ENCODE data around the gene CST9L. TPM values are rescaled to one million over a fixed set of nuclear protein-coding genes. Genes with fewer than 3 reads are reported as not detected.

CST9L gene
- total RNA-seq, 4 donors from 2014 or later: not detected

GRCh38 chr20:23541330-23541729, 27.0 kb downstream of the CST9L start:
- DNase-seq (ENCODE audit: low spot score in 2 of 2): peak in 1 of 2 donors; percentile 60
- WGBS, 2 donors: 36 to 54% methylated on average over 1 of the region's 1 CpG
- no peak overlapping the region for H3K4me3 ChIP-seq (ENCODE audit: low read depth, poor library complexity, severe bottlenecking)
- TF ChIP-seq CTCF (IDR thresholded peaks at IDR 0.05): no peak
- TF ChIP-seq POLR2A (IDR thresholded peaks at IDR 0.05): no peak
- intact Hi-C loops (cut with DNase I; ENCODE audit: low total_unique reads): no loop called here

DNA sequence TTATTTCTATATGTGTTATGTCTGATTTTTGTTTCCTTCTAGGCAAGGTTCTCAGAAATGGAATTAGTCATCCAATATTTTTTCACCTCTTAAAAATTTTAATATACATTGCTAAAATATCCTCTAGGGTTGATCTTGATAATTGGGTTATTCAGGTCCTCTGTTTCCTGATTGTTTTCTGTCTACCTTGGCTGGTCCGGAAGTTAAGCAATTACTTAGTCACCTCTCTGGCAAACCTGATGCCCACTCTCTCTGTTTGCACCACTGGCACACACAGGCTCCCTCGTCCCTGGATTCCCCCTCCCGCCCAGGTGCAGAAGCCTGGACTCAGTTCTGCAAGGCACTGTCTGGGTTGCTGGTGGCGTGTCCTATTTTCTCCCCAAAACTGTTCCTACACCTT, 27.7 kb downstream of the CST9L start:
- TF ChIP-seq CTCF (IDR thresholded peaks at IDR 0.05) (no peak), POLR2A (IDR thresholded peaks at IDR 0.05) (no peak)
- 69 to 73% methylated on average over 4 of the region's 4 CpGs for WGBS, 2 donors
- peak in 1 of 2 donors; percentile 49 for DNase-seq (ENCODE audit: low spot score in 2 of 2)
- intact Hi-C loops (cut with DNase I; ENCODE audit: low total_unique reads): no loop called here
- H3K4me3 ChIP-seq (ENCODE audit: low read depth, poor library complexity, severe bottlenecking): no peak overlapping the region

DNA sequence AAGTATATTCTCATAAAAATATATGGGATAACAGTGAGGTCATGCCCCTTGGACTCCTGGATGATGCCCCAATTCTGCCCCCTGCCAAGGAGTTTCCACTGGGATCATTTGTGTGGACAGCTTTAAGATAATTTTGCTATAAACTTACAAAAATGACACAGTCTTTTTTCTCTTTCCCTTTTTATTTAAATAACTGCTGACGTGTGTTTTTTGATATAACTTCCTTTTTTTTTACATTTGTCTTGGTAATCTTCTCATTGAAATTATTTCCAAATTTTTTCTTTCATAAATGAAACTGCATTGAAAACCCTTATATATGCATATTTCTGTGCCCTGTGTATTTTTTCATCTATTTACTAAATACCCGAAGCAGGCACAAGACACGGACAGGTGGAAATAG, 31.3 kb downstream of the CST9L start:
- WGBS, 2 donors: 61 to 75% methylated on average over 3 of the region's 3 CpGs
- TF ChIP-seq CTCF (IDR thresholded peaks at IDR 0.05) (no peak), POLR2A (IDR thresholded peaks at IDR 0.05) (no peak)
- intact Hi-C loops (cut with DNase I; ENCODE audit: low total_unique reads): no loop called here
- no peak overlapping the region for H3K4me3 ChIP-seq (ENCODE audit: low read depth, poor library complexity, severe bottlenecking)
- DNase-seq (ENCODE audit: low spot score in 2 of 2): no peak

- no peak overlapping the region for H3K4me3 ChIP-seq (ENCODE audit: low read depth, poor library complexity, severe bottlenecking)
- intact Hi-C loops (cut with DNase I; ENCODE audit: low total_unique reads): no loop called here
- DNase-seq (ENCODE audit: low spot score in 2 of 2): no peak
- WGBS, 2 donors: 66 to 82% methylated on average over 2 of the region's 2 CpGs
- TF ChIP-seq CTCF (IDR thresholded peaks at IDR 0.05): no peak
- TF ChIP-seq POLR2A (IDR thresholded peaks at IDR 0.05): no peak
These were observed 31.8 kb downstream of the CST9L start for GRCh38 chr20:23536328-23536974.

GRCh38 chr20:23534801-23535593, 33.3 kb downstream of the CST9L start:
- H3K4me3 ChIP-seq (ENCODE audit: low read depth, poor library complexity, severe bottlenecking): no peak overlapping the region
- WGBS, 2 donors: 81 to 82% methylated on average over 17 to 19 of the region's 20 CpGs
- intact Hi-C loops (cut with DNase I; ENCODE audit: low total_unique reads): no loop called here
- no peak for TF ChIP-seq POLR2A (IDR thresholded peaks at IDR 0.05)
- TF ChIP-seq CTCF (IDR thresholded peaks at IDR 0.05): no peak
- DNase-seq (ENCODE audit: low spot score in 2 of 2): no peak

Data from lower leg skin (tissue), 4 donors.